IMR-90 (cell line): ENCODE results near the gene MAMLD1.

Experiments used
- BHLHE40 ChIP-seq: fragments of 150-350 bp; IDR thresholded peaks from 2 replicates; pipeline ENCODE4 v1.6.1; 2016; ENCODE audit warnings: mild to moderate bottlenecking, low read depth, low read length
- CHD1 ChIP-seq: IDR thresholded peaks from 2 replicates; pipeline ENCODE4 v1.6.1; 2012; ENCODE audit warnings: low read depth, low read length, improper control_type of control experiment
- MAFK ChIP-seq: IDR thresholded peaks from 2 replicates; pipeline ENCODE4 v1.6.1; 2012; ENCODE audit warnings: low read depth, low read length, improper control_type of control experiment
- MAZ ChIP-seq: IDR thresholded peaks from 2 replicates; pipeline ENCODE4 v1.6.1; 2012; ENCODE audit warnings: low read depth, mild to moderate bottlenecking, low read length, improper control_type of control experiment, moderate library complexity, borderline replicate concordance
- MXI1 ChIP-seq: IDR thresholded peaks from 2 replicates; pipeline ENCODE4 v1.6.1; 2012; ENCODE audit warnings: low read depth, mild to moderate bottlenecking, low read length, moderate library complexity, borderline replicate concordance
- POLR2A ChIP-seq: IDR thresholded peaks from 2 replicates; pipeline ENCODE4 v1.6.1; 2012; ENCODE audit warnings: mild to moderate bottlenecking, low read depth, low read length
- RAD21 ChIP-seq: IDR thresholded peaks from 2 replicates; pipeline ENCODE4 v1.6.1; 2012; ENCODE audit warnings: low read length, improper control_type of control experiment
- RFX5 ChIP-seq: IDR thresholded peaks from 2 replicates; pipeline ENCODE4 v1.8.0; 2012; ENCODE audit warnings: low read depth, mild to moderate bottlenecking, low read length, moderate library complexity
- SMC3 ChIP-seq: fragments of 150-350 bp; IDR thresholded peaks from 2 replicates; pipeline ENCODE4 v1.6.1; 2016; ENCODE audit warnings: low read depth, mild to moderate bottlenecking, antibody characterized with exemption, low read length, moderate library complexity
- TF ChIP-seq, protein P1 (sequence below): conservative IDR thresholded peaks from 2 replicates; pipeline ENCODE4 v1.5.1; 2012; ENCODE audit warnings: mild to moderate bottlenecking, low read depth, low read length, improper control_type of control experiment
- TF ChIP-seq, protein P2 (sequence below): fragments of 150-350 bp; IDR thresholded peaks from 2 replicates; pipeline ENCODE4 v1.6.1; 2017; ENCODE audit warnings: mild to moderate bottlenecking, antibody characterized with exemption, low read length, low read depth

DNA sequence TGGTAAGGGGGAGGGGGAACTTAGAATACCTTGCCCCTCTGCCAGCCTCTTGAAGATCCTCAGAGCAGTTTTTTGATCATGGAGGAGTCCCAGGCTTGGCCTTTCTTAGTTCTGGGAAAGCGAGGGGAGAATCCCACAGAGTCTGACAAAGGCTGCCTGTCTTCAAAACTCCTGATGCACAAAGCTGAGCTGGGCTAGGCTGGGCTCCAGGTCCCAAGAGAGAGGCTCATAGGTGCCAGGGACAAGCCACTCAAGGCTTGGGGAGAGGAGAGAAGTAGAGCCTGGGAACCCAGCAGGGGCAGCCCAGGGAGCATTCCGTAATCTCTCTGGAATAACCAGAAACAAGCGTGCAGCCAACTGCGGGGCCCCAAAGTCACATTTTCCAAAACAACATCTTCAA is 168.3 kb downstream of the MAMLD1 start:
- TF ChIP-seq MXI1: no peak
- TF ChIP-seq, protein P1, sequence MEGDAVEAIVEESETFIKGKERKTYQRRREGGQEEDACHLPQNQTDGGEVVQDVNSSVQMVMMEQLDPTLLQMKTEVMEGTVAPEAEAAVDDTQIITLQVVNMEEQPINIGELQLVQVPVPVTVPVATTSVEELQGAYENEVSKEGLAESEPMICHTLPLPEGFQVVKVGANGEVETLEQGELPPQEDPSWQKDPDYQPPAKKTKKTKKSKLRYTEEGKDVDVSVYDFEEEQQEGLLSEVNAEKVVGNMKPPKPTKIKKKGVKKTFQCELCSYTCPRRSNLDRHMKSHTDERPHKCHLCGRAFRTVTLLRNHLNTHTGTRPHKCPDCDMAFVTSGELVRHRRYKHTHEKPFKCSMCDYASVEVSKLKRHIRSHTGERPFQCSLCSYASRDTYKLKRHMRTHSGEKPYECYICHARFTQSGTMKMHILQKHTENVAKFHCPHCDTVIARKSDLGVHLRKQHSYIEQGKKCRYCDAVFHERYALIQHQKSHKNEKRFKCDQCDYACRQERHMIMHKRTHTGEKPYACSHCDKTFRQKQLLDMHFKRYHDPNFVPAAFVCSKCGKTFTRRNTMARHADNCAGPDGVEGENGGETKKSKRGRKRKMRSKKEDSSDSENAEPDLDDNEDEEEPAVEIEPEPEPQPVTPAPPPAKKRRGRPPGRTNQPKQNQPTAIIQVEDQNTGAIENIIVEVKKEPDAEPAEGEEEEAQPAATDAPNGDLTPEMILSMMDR: no peak
- TF ChIP-seq POLR2A: no peak
- TF ChIP-seq CHD1: no peak
- no peak for TF ChIP-seq RAD21
- no peak for TF ChIP-seq BHLHE40
- TF ChIP-seq, protein P2, sequence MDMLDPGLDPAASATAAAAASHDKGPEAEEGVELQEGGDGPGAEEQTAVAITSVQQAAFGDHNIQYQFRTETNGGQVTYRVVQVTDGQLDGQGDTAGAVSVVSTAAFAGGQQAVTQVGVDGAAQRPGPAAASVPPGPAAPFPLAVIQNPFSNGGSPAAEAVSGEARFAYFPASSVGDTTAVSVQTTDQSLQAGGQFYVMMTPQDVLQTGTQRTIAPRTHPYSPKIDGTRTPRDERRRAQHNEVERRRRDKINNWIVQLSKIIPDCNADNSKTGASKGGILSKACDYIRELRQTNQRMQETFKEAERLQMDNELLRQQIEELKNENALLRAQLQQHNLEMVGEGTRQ: no peak
- no peak for TF ChIP-seq SMC3
- TF ChIP-seq RFX5: no peak
- TF ChIP-seq MAZ: no peak
- TF ChIP-seq MAFK: no peak
